Measurements from ENCODE around the gene ODAD2.

GRCh38 chr10:28036587-28036986 lies 37.7 kb upstream of the ODAD2 start:
- no peak for TF ChIP-seq ELF1 (IDR thresholded peaks at IDR 0.05; ENCODE audit: borderline replicate concordance, low read depth)
- TF ChIP-seq CEBPB (IDR thresholded peaks at IDR 0.05; ENCODE audit: low read depth): no peak
- no peak for TF ChIP-seq TCF7L2 (IDR thresholded peaks at IDR 0.05; ENCODE audit: borderline replicate concordance, extremely low read depth, insufficient read depth, insufficient read length)
- TF ChIP-seq POLR2A (IDR thresholded peaks at IDR 0.05; ENCODE audit: borderline replicate concordance, extremely low read depth, insufficient read depth, insufficient read length): no peak
- TF ChIP-seq, protein P1, sequence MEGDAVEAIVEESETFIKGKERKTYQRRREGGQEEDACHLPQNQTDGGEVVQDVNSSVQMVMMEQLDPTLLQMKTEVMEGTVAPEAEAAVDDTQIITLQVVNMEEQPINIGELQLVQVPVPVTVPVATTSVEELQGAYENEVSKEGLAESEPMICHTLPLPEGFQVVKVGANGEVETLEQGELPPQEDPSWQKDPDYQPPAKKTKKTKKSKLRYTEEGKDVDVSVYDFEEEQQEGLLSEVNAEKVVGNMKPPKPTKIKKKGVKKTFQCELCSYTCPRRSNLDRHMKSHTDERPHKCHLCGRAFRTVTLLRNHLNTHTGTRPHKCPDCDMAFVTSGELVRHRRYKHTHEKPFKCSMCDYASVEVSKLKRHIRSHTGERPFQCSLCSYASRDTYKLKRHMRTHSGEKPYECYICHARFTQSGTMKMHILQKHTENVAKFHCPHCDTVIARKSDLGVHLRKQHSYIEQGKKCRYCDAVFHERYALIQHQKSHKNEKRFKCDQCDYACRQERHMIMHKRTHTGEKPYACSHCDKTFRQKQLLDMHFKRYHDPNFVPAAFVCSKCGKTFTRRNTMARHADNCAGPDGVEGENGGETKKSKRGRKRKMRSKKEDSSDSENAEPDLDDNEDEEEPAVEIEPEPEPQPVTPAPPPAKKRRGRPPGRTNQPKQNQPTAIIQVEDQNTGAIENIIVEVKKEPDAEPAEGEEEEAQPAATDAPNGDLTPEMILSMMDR (IDR thresholded peaks at IDR 0.05 in 2 of 3, conservative IDR thresholded peaks at IDR 0.05 in 1 of 3; ENCODE audit: borderline replicate concordance in 1 of 3, insufficient read depth in 1 of 3, low read depth in 2 of 3, low read length in 2 of 3): no peak

All from HCT116 (cell line).